ENCODE results near the gene LRP1.

- TF ChIP-seq L3MBTL2 (conservative IDR thresholded peaks at IDR 0.05) = no peak
- no peak for TF ChIP-seq SP1 (IDR thresholded peaks at IDR 0.05)
- no peak for TF ChIP-seq HDGF (IDR thresholded peaks at IDR 0.05; ENCODE audit: borderline replicate concordance)
- no peak for TF ChIP-seq SUZ12 (IDR thresholded peaks at IDR 0.05)
- TF ChIP-seq FOXM1 (IDR thresholded peaks at IDR 0.05; ENCODE audit: borderline replicate concordance) = no peak
- TF ChIP-seq PKNOX1 (IDR thresholded peaks at IDR 0.05) = no peak
- TF ChIP-seq FOXK2 (IDR thresholded peaks at IDR 0.05) = no peak
- no peak for TF ChIP-seq ARNT (IDR thresholded peaks at IDR 0.05)
- TF ChIP-seq TARDBP (IDR thresholded peaks at IDR 0.05) = no peak
- TF ChIP-seq ZNF384 (IDR thresholded peaks at IDR 0.05) = no peak
Observed at GRCh38 chr12:57091638-57092528, 36.4 kb upstream of the LRP1 start.

Data from HEK293T (cell line).